ENCODE data around the gene MNT. TPM values are rescaled to one million over a fixed set of nuclear protein-coding genes. Genes with fewer than 3 reads are reported as not detected.

The MNT gene
- total RNA-seq, 4 donors from 2014 or later, result 13.7 to 27.7 (median 20.9) TPM

GRCh38 chr17:2362416-2362815, 38.4 kb downstream of the MNT start:
- in situ Hi-C loops (cut with MboI; ENCODE audit: low pct_ligation_motif_present in 1 of 4, low pct_unique_long_range_greater_than_20kb in 1 of 4, low sequenced_read_pairs in 3 of 4), result no loop called here
- H3K27ac ChIP-seq, result no peak overlapping the region
- intact Hi-C loops (cut with DNase I; ENCODE audit: low total_unique reads), result no loop called here
- no peaks in the 10 kb centered on the region for H3K9me3 ChIP-seq
- H3K4me1 ChIP-seq, result peaks cover 0 to 3% (median 0%) of the 10 kb centered on the region in 4 donors
- DNase-seq, result no peak
- WGBS, 2 donors (ENCODE audit: low coverage in 1 of 2), result 95% methylated on average over 12 to 19 of the region's 19 CpGs
- H3K4me3 ChIP-seq, result no peak overlapping the region
- no peaks in the 10 kb centered on the region for H3K36me3 ChIP-seq
- H3K27me3 ChIP-seq, result no peaks in the 10 kb centered on the region
- no peak for TF ChIP-seq EP300 (IDR thresholded peaks at IDR 0.05; ENCODE audit: low read depth)

- Histone ChIP-seq H3K9me3 (no peaks in the 10 kb centered on the region), H3K27me3 (no peaks in the 10 kb centered on the region), H3K4me1 (peaks cover 0 to 3% (median 0%) of the 10 kb centered on the region in 4 donors), H3K27ac (no peak overlapping the region), H3K36me3 (no peaks in the 10 kb centered on the region), H3K4me3 (no peak overlapping the region)
- no peak for DNase-seq
- TF ChIP-seq CTCF (IDR thresholded peaks at IDR 0.05) (no peak), POLR2AphosphoS5 (IDR thresholded peaks at IDR 0.05) (no peak), EP300 (IDR thresholded peaks at IDR 0.05; ENCODE audit: low read depth) (no peak), POLR2A (IDR thresholded peaks at IDR 0.05) (no peak)
- in situ Hi-C loops (cut with MboI; ENCODE audit: low pct_ligation_motif_present in 1 of 4, low pct_unique_long_range_greater_than_20kb in 1 of 4, low sequenced_read_pairs in 3 of 4) (no loop called here), intact Hi-C loops (cut with DNase I; ENCODE audit: low total_unique reads) (no loop called here)
- WGBS, 2 donors (ENCODE audit: low coverage in 1 of 2), result 90 to 97% methylated on average over 4 to 20 of the region's 20 CpGs
Observed at GRCh38 chr17:2362016-2362415, 38.8 kb downstream of the MNT start.

- WGBS, 2 donors (ENCODE audit: low coverage in 1 of 2), result 82% methylated on average over 21 of the region's 21 CpGs; no CpG with 5 or more reads in 1 of the 2 donors
- Histone ChIP-seq H3K4me1 (peaks cover 0 to 3% (median 0%) of the 10 kb centered on the region in 4 donors), H3K9me3 (no peaks in the 10 kb centered on the region), H3K27me3 (no peaks in the 10 kb centered on the region), H3K36me3 (no peaks in the 10 kb centered on the region), H3K4me3 (no peak overlapping the region), H3K27ac (no peak overlapping the region)
- intact Hi-C loops (cut with DNase I; ENCODE audit: low total_unique reads) (no loop called here), in situ Hi-C loops (cut with MboI; ENCODE audit: low pct_ligation_motif_present in 1 of 4, low pct_unique_long_range_greater_than_20kb in 1 of 4, low sequenced_read_pairs in 3 of 4) (no loop called here)
- no peak for DNase-seq
- TF ChIP-seq EP300 (IDR thresholded peaks at IDR 0.05; ENCODE audit: low read depth), result no peak
- no peak for TF ChIP-seq POLR2A (IDR thresholded peaks at IDR 0.05)
- no peak for TF ChIP-seq POLR2AphosphoS5 (IDR thresholded peaks at IDR 0.05)
- no peak for TF ChIP-seq CTCF (IDR thresholded peaks at IDR 0.05)
Observed at GRCh38 chr17:2361010-2361760, 39.7 kb downstream of the MNT start.

- TF ChIP-seq POLR2A (IDR thresholded peaks at IDR 0.05) (no peak), CTCF (IDR thresholded peaks at IDR 0.05) (no peak), POLR2AphosphoS5 (IDR thresholded peaks at IDR 0.05) (no peak), EP300 (IDR thresholded peaks at IDR 0.05; ENCODE audit: low read depth) (no peak)
- Histone ChIP-seq H3K4me3 (no peak overlapping the region), H3K27me3 (no peaks in the 10 kb centered on the region), H3K36me3 (no peaks in the 10 kb centered on the region), H3K9me3 (no peaks in the 10 kb centered on the region), H3K4me1 (peaks cover 0 to 8% (median 0%) of the 10 kb centered on the region in 4 donors), H3K27ac (no peak overlapping the region)
- DNase-seq, result no peak
- intact Hi-C loops (cut with DNase I; ENCODE audit: low total_unique reads) (no loop called here), in situ Hi-C loops (cut with MboI; ENCODE audit: low pct_ligation_motif_present in 1 of 4, low pct_unique_long_range_greater_than_20kb in 1 of 4, low sequenced_read_pairs in 3 of 4) (no loop called here)
- whole genome bisulfite sequencing, 2 donors (ENCODE audit: low coverage in 1 of 2), result 60 to 88% methylated on average over 2 to 10 of the region's 10 CpGs
Observed at GRCh38 chr17:2357931-2358434, 42.9 kb downstream of the MNT start.

Measured in transverse colon (tissue), 4 donors.